ENCODE measurements around the gene ATL3. TPM values are rescaled to one million over a fixed set of nuclear protein-coding genes. Genes with fewer than 3 reads are reported as not detected.

ATL3 gene
- total RNA-seq, 1 donor from 2014 or later, result 31.8 TPM

DNA sequence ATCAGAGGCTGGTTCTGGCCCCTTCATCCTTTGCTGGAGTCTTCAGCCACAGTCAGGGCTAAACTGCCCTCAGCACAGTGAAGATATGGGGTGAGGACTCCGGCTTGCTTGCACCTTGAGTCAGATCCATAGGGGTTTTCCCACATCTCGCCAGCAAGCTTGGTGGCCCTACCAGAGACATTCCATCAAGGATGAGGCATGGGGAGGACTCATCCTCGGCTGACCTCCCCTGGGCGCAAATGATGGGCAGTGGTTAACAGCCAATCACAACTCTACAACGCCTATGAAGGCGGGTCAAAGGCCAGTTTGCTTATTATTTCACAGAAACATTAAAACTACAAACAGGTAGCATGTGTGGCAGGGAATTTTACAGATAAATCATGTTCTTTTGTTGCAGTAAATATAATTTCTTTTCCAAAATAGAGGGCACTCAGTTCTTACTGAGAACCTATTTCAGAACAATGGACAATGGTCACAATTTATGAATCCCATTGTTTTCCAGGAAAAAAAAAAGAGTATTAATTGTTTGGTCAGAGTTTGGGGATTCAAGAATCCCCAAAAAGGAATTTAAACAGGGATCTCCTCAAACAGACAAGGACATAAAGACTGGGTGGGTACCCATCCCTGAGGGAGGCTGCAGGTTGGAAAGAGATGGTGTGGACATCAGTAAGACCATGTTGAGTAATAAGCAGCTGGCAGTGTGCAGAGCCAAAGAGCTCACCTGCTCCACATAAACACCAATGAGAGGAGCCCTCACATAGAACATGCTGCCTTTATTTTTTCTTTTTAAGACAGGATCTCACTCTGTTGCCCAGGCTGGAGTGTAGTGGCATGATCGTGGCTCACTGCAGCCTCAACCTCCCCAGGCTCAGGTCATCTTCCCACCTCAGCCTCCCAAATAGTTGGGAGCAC, 71.7 kb downstream of the ATL3 start:
- peaks cover 3% of the 10 kb centered on the region for H3K27me3 Mint-ChIP-seq
- ATAC-seq (ENCODE audit: low read depth) (no peak), DNase-seq (no peak)
- TF ChIP-seq, protein P1, sequence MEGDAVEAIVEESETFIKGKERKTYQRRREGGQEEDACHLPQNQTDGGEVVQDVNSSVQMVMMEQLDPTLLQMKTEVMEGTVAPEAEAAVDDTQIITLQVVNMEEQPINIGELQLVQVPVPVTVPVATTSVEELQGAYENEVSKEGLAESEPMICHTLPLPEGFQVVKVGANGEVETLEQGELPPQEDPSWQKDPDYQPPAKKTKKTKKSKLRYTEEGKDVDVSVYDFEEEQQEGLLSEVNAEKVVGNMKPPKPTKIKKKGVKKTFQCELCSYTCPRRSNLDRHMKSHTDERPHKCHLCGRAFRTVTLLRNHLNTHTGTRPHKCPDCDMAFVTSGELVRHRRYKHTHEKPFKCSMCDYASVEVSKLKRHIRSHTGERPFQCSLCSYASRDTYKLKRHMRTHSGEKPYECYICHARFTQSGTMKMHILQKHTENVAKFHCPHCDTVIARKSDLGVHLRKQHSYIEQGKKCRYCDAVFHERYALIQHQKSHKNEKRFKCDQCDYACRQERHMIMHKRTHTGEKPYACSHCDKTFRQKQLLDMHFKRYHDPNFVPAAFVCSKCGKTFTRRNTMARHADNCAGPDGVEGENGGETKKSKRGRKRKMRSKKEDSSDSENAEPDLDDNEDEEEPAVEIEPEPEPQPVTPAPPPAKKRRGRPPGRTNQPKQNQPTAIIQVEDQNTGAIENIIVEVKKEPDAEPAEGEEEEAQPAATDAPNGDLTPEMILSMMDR (IDR thresholded peaks at IDR 0.05), result no peak
- ChIA-PET POLR2A (no interaction called here), CTCF (no interaction called here)
- H3K4me3 Mint-ChIP-seq, result no peak overlapping the region
- no peak overlapping the region for H3K27ac Mint-ChIP-seq
- intact Hi-C loops (cut with micrococcal nuclease), result no loop called here
- H3K36me3 Mint-ChIP-seq (ENCODE audit: low read depth), result no peaks in the 10 kb centered on the region
- no peaks in the 10 kb centered on the region for H3K4me1 Mint-ChIP-seq
- no peaks in the 10 kb centered on the region for H3K9me3 Mint-ChIP-seq

DNA sequence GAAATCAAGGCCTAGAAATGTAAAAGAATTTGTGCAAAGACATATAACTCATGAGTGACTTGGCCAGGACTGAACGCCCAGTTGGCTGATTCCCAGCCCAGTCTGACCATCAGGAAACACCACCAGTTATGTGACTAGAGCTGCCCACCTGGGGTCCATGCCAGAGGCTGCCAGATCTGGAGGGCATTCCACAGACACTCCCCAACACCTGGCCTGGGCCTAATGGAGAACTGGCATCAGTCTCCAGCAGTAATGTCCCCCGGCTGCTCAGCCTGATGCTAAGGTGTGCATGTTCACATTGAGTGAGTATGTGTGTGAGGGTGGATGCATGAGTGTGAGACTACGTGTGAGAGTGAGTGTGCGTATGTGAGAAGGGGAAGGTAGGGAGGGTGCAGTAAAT, 72.6 kb downstream of the ATL3 start:
- Mint-ChIP-seq H3K27ac (no peak overlapping the region), H3K9me3 (no peaks in the 10 kb centered on the region), H3K4me1 (no peaks in the 10 kb centered on the region), H3K36me3 (ENCODE audit: low read depth) (no peaks in the 10 kb centered on the region), H3K4me3 (no peak overlapping the region), H3K27me3 (peaks cover 3% of the 10 kb centered on the region)
- intact Hi-C loops (cut with micrococcal nuclease), result no loop called here
- ATAC-seq (ENCODE audit: low read depth) (no peak), DNase-seq (no peak)
- TF ChIP-seq, protein P1 (IDR thresholded peaks at IDR 0.05), result no peak
- CTCF ChIA-PET, result no interaction called here
- POLR2A ChIA-PET, result no interaction called here

DNA sequence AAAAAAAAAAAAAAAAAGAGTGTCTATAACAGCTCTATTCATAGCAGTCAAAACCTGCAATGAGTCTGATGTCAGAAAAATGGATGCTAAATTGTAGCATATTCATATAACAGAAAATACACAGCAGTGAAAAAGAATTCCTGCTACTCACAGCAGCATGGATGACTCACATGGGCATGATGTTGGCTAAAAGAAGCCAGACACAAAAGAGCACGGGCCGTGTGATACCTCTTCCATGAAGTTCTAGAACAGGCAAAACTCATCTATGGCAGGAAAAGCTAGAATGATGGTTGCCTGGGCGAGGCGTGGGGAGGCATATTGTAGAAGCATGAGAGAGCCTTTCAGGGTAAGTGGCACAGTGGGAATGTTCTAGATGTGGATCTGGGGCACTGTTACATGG, 75.9 kb downstream of the ATL3 start:
- H3K9me3 Mint-ChIP-seq, result no peaks in the 10 kb centered on the region
- DNase-seq (no peak), ATAC-seq (ENCODE audit: low read depth) (no peak)
- TF ChIP-seq, protein P1 (IDR thresholded peaks at IDR 0.05), result no peak
- H3K36me3 Mint-ChIP-seq (ENCODE audit: low read depth), result no peaks in the 10 kb centered on the region
- CTCF ChIA-PET, result no interaction called here
- no peaks in the 10 kb centered on the region for H3K4me1 Mint-ChIP-seq
- POLR2A ChIA-PET, result no interaction called here
- H3K4me3 Mint-ChIP-seq, result no peak overlapping the region
- no peak overlapping the region for H3K27ac Mint-ChIP-seq
- intact Hi-C loops (cut with micrococcal nuclease), result no loop called here
- H3K27me3 Mint-ChIP-seq, result no peaks in the 10 kb centered on the region

DNA sequence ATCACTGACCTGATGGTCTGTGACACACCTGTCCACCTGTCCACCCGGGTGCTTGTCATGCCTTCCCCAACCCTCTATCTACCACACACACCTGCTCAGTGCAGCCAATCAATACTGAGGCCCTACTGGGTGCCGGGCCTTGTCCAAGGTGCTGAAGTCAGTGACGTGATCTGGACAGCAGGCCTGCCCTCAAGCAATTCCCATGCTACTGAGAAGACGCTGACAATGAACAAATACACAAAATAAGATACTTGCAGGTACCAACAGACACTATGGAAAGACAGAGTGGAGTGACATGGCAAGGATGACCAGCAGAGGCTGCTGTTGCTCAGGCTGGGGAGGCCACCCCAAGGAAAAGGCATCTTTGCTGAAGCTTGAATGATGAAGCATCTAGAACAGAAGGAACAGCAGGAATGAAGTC, 78.2 kb downstream of the ATL3 start:
- POLR2A ChIA-PET, result no interaction called here
- no peak for DNase-seq
- CTCF ChIA-PET, result no interaction called here
- H3K4me1 Mint-ChIP-seq, result no peaks in the 10 kb centered on the region
- no peak for ATAC-seq (ENCODE audit: low read depth)
- no peak overlapping the region for H3K27ac Mint-ChIP-seq
- H3K9me3 Mint-ChIP-seq, result no peaks in the 10 kb centered on the region
- H3K36me3 Mint-ChIP-seq (ENCODE audit: low read depth), result no peaks in the 10 kb centered on the region
- intact Hi-C loops (cut with micrococcal nuclease), result no loop called here
- TF ChIP-seq, protein P1 (IDR thresholded peaks at IDR 0.05), result no peak
- H3K27me3 Mint-ChIP-seq, result no peaks in the 10 kb centered on the region
- no peak overlapping the region for H3K4me3 Mint-ChIP-seq

DNA sequence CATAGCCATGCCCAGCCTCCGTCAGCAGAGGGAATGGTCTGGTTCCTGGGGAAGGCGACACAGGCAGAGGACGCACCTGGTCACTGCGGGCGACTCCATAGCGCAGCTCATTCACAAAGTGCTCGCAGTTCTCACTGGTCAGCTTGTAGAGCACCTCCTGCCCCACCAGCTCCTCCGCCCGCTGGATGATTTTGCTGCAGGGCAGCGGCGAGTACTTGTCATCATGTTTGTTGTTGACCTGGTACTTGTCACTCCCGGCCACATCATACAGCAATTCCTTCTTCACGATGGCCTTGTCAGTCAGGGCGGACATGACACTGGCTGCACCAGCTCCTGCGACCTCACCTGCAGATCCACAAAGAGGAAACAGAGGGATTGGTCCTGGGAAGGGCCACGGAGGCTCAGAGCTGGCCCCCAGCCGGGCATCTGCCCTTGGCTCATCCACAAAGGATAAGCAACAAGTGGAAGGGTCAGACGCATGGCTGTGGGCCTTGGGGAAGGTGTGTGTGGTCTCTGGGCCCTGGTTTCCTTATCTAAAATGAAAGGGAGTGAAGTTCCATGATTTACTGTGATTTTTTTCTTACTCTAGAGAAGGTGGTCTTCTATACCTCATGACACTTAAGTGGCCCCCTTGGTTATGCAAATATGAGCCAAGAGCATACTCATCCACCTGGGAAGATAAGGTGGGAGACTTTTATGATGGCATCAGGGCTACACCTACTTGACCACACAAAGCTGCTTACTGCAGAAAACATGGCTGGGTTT, 81.0 kb downstream of the ATL3 start:
- H3K9me3 Mint-ChIP-seq, result no peaks in the 10 kb centered on the region
- no peaks in the 10 kb centered on the region for H3K36me3 Mint-ChIP-seq (ENCODE audit: low read depth)
- no peak overlapping the region for H3K27ac Mint-ChIP-seq
- no peaks in the 10 kb centered on the region for H3K27me3 Mint-ChIP-seq
- ChIA-PET CTCF (no interaction called here), POLR2A (no interaction called here)
- no peak overlapping the region for H3K4me3 Mint-ChIP-seq
- ATAC-seq (ENCODE audit: low read depth) (no peak), DNase-seq (no peak)
- H3K4me1 Mint-ChIP-seq, result no peaks in the 10 kb centered on the region
- TF ChIP-seq, protein P1 (IDR thresholded peaks at IDR 0.05), result no peak
- intact Hi-C loops (cut with micrococcal nuclease), result no loop called here

All from activated B cell treated with CpG ODN at 0.5 μM for 24 hours (primary cell).